Mammary epithelial cell (primary cell): ENCODE results near the gene RYR2.

ENCODE experiments used
- CTCF ChIP-seq, 2 donors: IDR thresholded peaks in 1 of 2; conservative IDR thresholded peaks in 1 of 2; 2 replicates each; pipeline ENCODE4 v1.5.1; 2011 to 2012; ENCODE audit warnings: inconsistent platforms in 2 of 2, low read length in 2 of 2, mild to moderate bottlenecking in 2 of 2, control low read depth in 1 of 2, low read depth in 1 of 2; ENCODE audit not compliant: insufficient read depth in 1 of 2; ENCODE audit errors: extremely low read depth in 1 of 2
- EZH2 ChIP-seq: IDR thresholded peaks from 2 replicates; pipeline ENCODE4 v1.6.1; 2012; ENCODE audit warnings: low read length, inconsistent platforms, borderline replicate concordance

GRCh38 chr1:237711281-237711680 is 669.3 kb downstream of the RYR2 start:
- TF ChIP-seq CTCF (conservative IDR thresholded peaks at IDR 0.05 in 1 of 2, IDR thresholded peaks at IDR 0.05 in 1 of 2; ENCODE audit: extremely low read depth in 1 of 2, insufficient read depth in 1 of 2, low read depth in 1 of 2, low read length in 2 of 2) (no peak), EZH2 (no peak)
